ENCODE data around the gene PKP4.

PKP4 gene

DNA sequence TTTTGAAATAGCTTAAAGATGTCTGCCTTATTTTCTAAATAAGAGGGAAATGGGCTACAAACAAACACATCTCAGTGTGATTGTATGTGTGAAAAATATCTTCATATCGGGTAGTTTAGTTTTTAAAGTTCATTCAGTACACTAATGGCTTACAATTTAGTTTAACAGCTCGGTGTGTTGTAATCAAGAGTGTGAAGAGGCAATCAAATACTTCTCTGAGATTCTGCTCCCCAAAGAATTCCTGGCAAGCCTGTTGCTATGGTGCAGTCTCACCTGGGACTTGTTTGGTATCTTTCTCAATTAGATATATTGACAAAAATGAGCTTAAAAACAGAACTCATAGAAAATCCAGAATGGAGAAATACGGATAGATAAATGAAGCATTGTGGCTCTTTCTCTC, 99.4 kb downstream of the PKP4 start:
- no peak for DNase-seq

GRCh38 chr2:158557752-158558151, 101.0 kb downstream of the PKP4 start:
- no peak for DNase-seq

- DNase-seq: no peak
These were observed 102.5 kb downstream of the PKP4 start for GRCh38 chr2:158559252-158559651.

- no peak for DNase-seq
These were observed 103.5 kb downstream of the PKP4 start for GRCh38 chr2:158560259-158560658.

GRCh38 chr2:158561054-158561453, 104.3 kb downstream of the PKP4 start:
- no peak for DNase-seq

- no peak for DNase-seq
These were observed 110.5 kb downstream of the PKP4 start for GRCh38 chr2:158567208-158567607.

DNA sequence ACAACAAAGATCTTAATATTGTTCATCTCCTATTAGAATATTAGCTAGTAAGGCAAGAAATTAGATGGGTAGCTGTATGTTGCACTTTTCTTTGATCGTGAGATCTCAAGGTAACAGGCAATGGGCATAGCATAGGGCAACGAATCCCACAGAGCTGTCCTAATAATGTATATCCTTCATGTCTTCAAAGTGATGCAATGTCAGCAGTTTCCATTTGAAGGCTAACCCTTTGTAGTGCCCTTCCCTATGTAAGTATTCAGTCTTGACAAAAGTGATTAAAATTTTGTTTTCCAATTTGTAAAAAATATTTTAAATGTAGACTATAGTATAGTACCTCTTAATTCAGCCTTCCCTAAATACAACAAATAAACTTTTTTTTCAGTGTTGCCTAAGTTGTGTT, 112.5 kb downstream of the PKP4 start:
- DNase-seq: no peak

DNA sequence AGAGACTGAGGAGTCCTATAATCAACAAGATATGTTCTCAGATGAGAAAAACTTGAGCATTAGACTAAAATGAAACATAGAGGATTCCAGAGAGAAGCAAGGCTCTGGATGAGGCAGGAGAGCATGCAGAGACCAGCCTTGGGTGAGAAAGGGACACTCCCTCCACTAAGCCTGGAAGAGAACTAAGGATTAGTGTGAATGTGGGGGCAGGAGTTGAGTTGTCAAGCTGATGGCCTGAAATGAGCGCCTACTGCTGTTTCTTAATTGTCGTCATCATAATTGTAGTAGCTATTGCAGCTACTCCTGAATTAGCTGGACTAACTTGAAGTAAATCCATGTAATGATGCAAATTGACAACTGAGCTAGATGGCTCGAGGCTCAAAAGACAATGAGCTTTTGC, 114.1 kb downstream of the PKP4 start:
- no peak for DNase-seq

DNA sequence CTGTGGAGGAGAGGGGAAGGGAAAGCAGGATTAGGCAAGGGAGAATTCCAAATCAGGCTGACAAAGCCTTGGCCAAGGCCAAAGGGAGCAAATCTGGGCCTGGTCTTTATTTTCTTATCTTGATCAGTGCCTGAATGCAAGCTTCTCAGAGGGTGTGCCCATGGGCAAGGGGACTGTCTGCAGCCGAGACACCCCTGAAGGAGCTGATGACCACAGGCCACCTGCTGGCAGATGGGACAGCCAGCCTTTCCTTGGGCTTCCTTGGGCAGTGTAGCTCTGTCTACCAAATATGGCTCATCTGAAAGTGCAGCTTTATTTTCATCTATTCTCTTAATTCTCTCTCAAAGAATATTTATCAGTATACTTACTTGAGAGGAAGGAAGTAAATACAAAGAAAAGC, 117.0 kb downstream of the PKP4 start:
- no peak for DNase-seq

- DNase-seq: no peak
These were observed 118.4 kb downstream of the PKP4 start for GRCh38 chr2:158575051-158575635.

GRCh38 chr2:158577141-158577540, 120.4 kb downstream of the PKP4 start:
- no peak for DNase-seq

DNA sequence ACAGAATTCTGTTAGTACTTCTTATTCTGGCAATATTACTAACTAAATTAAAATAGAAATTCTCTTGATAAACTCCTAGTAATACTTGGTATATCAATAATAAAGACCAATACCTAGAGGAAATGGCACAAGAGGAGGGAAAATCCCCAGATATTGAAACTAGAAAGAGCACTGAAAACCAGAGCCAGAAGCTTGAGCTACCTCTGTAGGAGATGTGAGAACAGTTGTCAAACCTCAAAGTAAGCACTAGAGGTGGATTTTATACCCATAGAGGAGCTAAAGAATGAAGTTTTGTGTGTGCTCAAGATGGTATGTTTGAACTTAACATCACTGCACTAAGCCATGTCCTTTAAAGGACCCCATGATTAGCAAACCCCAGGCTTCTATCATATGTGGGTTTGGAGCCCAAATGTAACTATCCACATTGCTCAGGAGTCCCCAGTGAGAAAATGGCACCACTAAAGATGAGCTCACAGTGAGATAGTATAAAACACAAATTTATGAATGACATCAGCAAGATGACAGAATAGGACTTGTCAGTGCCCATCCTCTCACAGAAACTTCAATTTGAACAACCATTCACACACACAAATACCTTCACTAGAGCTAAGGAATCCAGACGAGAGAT, 122.1 kb downstream of the PKP4 start:
- no peak for DNase-seq

- no peak for DNase-seq
These were observed 123.2 kb downstream of the PKP4 start for GRCh38 chr2:158579928-158580327.

- DNase-seq: no peak
These were observed 124.0 kb downstream of the PKP4 start for GRCh38 chr2:158580760-158581159.

DNA sequence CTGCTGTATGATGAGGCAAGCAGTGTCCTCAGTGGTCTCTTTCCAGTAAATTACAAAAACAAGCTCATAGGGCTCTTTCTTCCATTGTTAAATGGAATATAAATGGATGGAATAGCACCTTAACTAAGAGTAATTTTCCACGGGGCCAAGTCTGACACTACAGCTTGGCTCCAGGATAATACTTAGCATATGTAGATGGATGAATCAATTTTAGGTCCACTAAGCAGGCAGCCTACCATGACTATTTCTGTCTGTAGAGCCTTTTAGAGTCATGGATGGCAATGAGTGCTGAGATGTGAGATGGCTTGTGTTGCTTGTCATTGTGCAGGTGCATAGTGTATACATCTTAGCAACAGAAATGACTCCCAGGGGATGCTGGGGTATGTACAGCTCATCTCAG, 125.9 kb downstream of the PKP4 start:
- no peak for DNase-seq

DNA sequence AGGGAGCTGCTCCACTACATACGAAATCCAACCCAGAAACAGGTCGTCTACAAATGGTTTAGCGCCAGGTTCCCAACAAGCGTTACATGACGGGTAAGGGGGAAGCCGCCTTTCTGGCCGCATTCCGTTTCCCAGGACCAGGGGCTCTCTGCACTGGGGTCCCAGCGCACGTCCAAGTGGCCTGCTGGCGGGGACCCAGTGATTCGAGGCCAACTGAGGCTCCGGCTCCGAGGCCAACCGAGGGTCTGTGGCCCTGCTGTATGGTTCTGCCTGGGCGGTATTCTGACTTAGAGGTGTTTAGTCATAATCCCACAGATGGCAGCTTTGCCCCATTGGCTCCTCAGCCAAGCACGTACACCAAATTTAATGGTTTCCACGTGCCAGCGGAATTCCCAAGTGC, 127.2 kb downstream of the PKP4 start:
- DNase-seq: no peak

DNA sequence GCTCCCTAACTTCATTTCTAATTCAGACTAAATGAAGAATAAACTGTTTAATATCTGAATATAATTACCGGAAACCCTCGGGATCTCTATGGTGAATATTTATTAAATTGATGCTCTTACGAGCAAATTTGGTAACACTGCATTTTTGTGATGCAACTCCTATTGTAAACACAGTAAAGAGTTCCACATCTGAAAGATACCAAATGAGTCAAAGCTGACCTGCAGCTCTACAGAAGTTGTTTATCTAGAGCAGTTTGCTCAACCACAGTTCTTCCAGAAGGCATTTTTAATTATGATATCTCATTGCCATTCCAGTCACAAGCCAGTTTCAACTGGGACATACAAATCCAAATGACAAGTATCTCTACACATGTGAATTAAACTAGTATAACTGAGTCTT, 129.7 kb downstream of the PKP4 start:
- no peak for DNase-seq

DNA sequence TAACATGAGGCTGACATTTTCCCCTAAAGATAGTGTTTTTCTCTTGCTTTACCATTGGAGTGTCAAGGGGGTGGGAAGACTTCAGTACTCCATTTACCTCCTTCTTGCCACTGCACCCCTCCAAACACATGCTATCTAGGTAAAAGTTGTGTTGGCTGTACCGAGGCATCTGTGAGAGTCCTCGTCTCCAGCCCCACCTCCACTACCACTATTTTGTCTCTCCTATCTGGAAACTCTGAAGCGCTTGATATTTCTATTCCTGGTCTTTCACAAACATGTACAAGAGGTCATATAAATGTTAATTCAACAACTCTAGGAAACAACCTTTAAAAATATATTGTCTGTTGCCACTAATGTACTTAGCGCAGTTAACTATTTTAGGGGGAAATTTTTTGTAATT, 132.6 kb downstream of the PKP4 start:
- DNase-seq: no peak

DNA sequence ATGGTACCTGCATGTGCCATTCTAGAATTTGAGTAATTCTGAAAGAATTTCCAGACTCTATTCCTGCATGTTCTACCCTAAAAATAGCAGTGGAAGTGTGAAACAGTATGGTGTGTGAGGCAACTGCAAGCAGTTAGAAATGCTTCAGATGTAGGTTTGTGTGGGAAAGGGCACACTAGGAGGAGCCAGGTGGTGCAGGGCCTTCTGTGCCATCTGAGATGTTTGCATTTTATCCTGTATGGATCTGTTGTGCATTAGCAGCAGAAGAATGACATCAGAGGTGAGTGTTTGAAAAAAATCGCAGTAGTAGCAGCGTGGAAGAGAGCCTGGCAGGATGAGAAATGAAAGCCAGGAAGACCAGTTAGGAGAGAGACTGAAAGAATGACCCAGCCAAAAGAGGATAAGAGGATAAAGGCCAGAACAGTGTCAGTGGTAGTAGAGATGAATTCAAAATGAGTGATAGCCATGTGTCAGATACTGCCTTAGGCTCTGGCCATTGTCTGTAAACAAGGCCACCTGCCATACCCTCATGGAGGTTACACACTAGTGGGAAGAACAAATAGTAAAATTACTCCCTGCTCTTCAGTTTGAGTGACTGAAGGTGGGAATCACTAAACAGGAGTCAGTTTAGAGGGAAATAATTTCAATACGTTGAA, 142.2 kb downstream of the PKP4 start:
- DNase-seq: no peak

GRCh38 chr2:158599609-158600008, 142.9 kb downstream of the PKP4 start:
- DNase-seq: no peak

DNA sequence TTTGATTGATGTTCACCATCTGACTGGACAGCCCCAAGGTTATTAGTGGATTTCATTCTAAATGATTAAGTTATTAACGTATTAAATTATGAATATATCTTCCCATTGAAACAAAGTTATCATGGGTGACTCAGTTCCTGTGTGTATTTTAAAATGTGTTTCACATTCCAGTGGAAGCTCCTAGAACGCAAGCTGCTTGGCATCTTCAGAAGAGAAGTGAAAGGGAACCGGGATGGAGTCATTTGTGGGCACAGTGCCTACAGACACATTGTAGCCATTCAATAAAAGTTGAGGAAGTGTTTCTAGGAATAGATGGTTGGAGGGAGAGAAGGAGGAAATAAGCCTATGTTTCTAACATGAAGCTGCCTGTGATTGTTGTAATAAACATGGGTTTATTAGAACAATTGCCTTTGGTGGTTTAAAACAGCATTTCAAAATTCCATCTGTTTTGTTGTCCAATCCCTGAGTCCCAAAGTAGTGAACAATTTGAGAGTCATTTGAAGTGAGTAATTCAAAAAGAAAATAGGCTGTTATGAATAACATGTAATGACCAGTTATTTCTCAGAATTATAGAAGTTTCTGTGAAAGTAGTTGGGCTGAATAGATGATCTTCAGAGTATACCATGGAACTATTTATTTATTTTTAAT, 143.5 kb downstream of the PKP4 start:
- DNase-seq: no peak

DNA sequence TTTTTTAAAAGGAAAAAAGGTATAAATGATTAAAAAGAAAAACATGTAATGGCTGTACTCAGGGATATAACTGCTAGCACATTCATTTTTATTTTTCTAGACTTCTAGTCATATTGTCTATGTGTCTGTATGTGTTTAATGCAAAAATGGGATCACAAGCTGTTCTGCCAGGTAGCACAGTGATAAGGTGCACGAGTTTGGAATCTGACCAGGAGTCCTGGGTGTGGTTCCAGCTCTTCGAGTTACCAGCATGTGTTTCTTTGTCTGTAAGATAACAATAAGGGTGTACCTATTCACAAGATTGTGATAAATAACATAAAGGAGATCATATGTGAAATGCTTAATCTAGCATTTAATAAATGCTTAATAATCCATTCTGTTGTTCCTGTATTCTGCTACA, 145.3 kb downstream of the PKP4 start:
- no peak for DNase-seq

- DNase-seq: no peak
These were observed 146.5 kb downstream of the PKP4 start for GRCh38 chr2:158603205-158603604.

GRCh38 chr2:158603986-158604385, 147.2 kb downstream of the PKP4 start:
- no peak for DNase-seq

Data from CD4-positive, alpha-beta T cell treated with Interleukin-1 beta for 1 hour (primary cell).